Adrenal gland (tissue), 5 donors: ENCODE measurements around the gene RABGAP1L.

Experiments
- POLR2A ChIP-seq, 2 donors: fragments of 450-650 bp; IDR thresholded peaks; one replicate each; pipeline ENCODE4 v1.6.1; 2017; ENCODE audit warnings: antibody characterized with exemption in 2 of 2, mild to moderate bottlenecking in 2 of 2, moderate library complexity in 1 of 2
- TF ChIP-seq, protein P1 (sequence below), 6 experiments: fragments of 450-650 bp in 4 of 6; fragments of 200-600 bp in 2 of 6; sonication (generic) in 1 of 6; IDR thresholded peaks; 1 replicate in 5 of 6; 2 replicates in 1 of 6; pipeline versions ENCODE4 v1.5.1 to v1.8.0; 2016 to 2021; ENCODE audit warnings: antibody characterized with exemption in 6 of 6, mild to moderate bottlenecking in 2 of 6, moderate library complexity in 1 of 6
- donor health status: DM: no; HTN: no; CAD: no.

DNA sequence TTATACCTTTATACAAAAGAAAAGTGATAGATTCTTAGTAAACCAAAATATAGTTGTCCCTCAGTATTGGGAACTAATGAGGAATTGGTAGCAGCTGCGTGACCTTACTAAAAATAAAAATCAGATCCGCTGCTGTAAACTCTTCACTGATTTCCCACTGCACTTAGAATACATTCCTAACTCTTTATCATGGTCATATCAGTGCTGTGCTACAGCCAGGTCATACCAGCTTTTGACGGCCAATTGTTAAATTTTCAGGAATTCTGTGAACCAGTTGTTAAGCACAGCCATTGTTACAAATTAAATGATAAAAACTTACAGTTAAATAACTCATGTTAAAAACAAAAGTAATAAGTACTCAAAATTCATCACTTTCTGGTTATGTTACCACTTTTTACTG is 533.8 kb downstream of the RABGAP1L start:
- TF ChIP-seq, protein P1, sequence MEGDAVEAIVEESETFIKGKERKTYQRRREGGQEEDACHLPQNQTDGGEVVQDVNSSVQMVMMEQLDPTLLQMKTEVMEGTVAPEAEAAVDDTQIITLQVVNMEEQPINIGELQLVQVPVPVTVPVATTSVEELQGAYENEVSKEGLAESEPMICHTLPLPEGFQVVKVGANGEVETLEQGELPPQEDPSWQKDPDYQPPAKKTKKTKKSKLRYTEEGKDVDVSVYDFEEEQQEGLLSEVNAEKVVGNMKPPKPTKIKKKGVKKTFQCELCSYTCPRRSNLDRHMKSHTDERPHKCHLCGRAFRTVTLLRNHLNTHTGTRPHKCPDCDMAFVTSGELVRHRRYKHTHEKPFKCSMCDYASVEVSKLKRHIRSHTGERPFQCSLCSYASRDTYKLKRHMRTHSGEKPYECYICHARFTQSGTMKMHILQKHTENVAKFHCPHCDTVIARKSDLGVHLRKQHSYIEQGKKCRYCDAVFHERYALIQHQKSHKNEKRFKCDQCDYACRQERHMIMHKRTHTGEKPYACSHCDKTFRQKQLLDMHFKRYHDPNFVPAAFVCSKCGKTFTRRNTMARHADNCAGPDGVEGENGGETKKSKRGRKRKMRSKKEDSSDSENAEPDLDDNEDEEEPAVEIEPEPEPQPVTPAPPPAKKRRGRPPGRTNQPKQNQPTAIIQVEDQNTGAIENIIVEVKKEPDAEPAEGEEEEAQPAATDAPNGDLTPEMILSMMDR (IDR thresholded peaks at IDR 0.05), result no peak
- TF ChIP-seq POLR2A (IDR thresholded peaks at IDR 0.05), result no peak
